OCI-LY1 (cell line): ENCODE data around the gene KCNMB2.
"Not testable (repeated sequence)": the region's sequence is repeated elsewhere in the genome, so short reads cannot be mapped to it uniquely, and the experiment has no call there.

Experiments
- CTCF ChIP-seq: fragments of 200-600 bp; sonication (generic), shearing (Covaris generic); IDR thresholded peaks from 2 replicates; pipeline ENCODE4 v1.5.1; 2017; ENCODE audit warnings: mild to moderate bottlenecking, antibody characterized with exemption, low read length, moderate library complexity, mixed read lengths
- EZH2 ChIP-seq: fragments of 200-600 bp; sonication (generic), shearing (Covaris generic); IDR thresholded peaks from 2 replicates; pipeline ENCODE4 v1.8.0; 2017; ENCODE audit warnings: borderline replicate concordance, mixed run types, mild to moderate bottlenecking, antibody characterized with exemption, low read length, moderate library complexity, mixed read lengths

- TF ChIP-seq CTCF, EZH2: not testable (repeated sequence)
Observed at GRCh38 chr3:178515076-178515744, 21.0 kb upstream of the KCNMB2 start.
